NCI-H2196 (cell line): ENCODE measurements around the gene ARHGAP26.

ENCODE experiments used
- DNase-seq: peaks from one replicate; lab custom pipeline; 2025; ENCODE audit not compliant: unreplicated experiment; lab: John Stamatoyannopoulos, UW

ARHGAP26 gene

DNA sequence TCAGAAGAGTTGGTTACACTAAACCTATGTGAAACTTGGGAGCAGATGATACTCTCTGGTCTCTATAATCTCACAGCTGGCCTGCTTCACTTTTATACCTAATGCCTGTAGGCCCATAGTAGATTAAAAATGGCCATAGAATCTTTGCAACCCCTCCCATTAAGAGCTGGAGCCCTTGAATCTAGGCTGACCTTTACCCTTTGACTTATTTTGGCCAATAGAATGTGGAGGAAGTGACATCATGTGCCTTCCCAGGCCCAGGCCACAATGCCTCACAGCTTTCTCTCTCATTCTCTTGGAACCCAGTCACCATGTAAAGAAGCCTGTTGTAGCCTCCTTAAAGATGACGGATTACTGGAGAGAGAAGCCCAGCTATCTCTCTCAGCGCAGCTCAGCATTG, 382.3 kb downstream of the ARHGAP26 start:
- DNase-seq = no peak

GRCh38 chr5:143153332-143154119, 383.3 kb downstream of the ARHGAP26 start:
- peak; percentile 9 for DNase-seq

GRCh38 chr5:143154510-143155370, 384.6 kb downstream of the ARHGAP26 start:
- DNase-seq = no peak

GRCh38 chr5:143155455-143155854, 385.3 kb downstream of the ARHGAP26 start:
- no peak for DNase-seq

DNA sequence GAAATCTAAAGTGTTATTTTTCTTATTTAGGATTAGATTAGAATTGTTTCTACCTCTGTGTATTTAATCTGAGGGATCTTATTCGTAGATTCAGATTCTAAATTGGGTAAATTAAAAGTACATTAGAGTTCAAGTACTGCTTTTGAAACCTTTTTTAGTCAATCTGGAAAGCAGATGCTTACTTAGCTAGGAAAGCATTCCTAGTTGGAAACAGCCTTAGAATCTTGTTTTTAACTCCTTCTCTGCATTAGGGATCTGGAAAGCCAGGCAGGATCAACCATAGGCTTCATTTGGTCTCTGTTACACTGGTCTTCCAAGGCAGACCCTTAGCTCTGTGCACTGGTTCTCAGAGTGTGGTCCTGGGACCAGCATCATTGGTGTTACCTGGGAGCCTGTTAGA, 385.9 kb downstream of the ARHGAP26 start:
- no peak for DNase-seq

DNA sequence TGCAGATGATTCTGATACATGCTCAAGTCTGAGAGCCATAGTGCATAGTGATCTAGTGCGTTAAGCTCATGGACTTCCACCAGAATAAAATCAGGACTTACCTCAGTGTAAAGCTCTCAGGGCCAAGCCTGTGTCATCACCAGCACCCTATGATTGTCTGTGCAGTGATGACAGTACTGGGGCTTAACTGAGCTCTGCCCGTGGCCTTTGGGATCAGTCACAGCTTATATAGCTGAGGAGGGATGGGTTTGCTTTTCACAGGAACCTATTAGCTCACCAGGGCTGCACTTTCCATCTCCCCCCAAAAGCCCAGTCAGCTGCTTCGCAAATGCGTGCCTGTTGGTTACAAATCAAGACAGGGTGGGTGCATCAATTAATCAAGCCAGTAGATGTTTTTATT, 386.4 kb downstream of the ARHGAP26 start:
- no peak for DNase-seq

GRCh38 chr5:143159031-143159430, 388.9 kb downstream of the ARHGAP26 start:
- no peak for DNase-seq

GRCh38 chr5:143161885-143162540, 391.8 kb downstream of the ARHGAP26 start:
- DNase-seq = no peak

GRCh38 chr5:143162810-143163209, 392.6 kb downstream of the ARHGAP26 start:
- DNase-seq = no peak

DNA sequence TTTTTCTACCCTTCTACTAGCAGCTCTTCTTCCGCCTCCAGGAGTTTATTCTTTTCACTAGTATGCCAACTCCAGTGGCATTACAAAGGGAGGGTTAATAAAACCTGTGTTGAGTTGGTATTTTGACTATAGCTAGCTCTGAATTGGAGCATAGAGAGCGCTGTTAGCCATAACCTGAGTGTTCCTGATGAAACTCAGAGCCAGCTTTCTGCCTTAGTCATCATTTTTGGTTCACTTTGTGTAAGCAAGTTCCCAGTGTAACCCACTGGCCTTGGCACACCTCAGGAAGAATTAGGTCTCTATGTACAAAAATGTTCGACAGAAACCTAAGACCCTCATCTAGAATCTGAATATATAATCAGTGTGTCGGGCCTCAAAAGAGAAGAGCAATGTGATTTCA, 394.4 kb downstream of the ARHGAP26 start:
- no peak for DNase-seq

- no peak for DNase-seq
These were observed 395.1 kb downstream of the ARHGAP26 start for GRCh38 chr5:143165049-143165880.

DNA sequence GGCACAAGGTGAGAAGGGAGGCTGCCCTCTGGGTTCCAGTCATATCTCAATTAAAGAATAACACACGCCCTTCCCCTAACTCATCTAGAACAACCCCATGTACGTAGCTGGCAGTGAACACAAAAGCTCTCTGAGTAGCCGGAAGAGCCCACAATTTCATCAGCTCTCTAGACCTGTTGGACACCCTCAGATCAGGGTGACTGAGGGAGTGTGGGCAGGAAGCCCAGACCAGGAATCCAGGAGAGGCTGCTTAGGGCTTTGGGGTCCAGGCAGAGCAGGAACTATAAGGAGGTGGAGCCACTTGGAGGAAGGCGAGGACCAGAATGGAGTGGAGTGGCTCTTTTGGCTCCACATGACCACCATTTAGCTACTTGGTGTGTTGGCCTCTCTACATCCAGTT, 395.9 kb downstream of the ARHGAP26 start:
- no peak for DNase-seq

- no peak for DNase-seq
These were observed 396.7 kb downstream of the ARHGAP26 start for GRCh38 chr5:143166661-143167420.

DNA sequence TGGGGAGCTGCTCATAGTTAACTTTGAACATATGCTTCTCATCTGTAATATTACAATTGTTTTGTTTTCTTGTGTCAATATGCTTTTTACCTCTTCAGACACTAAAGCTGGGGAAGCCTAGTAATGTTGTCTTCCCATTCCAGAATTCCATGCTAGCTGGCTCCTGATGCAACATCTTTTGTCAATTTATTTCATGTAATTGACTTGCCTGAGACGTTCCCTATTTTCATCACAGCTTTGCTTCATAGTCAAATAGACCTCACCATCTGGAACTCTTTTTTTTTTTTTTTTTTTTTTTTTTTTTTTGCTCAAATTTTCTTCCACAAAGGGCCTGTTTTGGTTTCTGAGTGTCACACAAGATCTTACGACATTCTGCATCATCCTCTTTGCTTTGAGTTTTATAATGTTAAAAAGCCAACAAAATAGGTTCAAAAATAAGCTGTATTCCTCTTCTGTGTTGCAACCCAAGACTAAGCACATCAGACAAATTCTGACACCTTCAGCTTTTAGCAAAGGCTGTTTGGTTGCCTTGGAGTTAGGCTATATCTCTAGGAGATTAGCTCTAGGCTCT, 398.1 kb downstream of the ARHGAP26 start:
- no peak for DNase-seq

DNA sequence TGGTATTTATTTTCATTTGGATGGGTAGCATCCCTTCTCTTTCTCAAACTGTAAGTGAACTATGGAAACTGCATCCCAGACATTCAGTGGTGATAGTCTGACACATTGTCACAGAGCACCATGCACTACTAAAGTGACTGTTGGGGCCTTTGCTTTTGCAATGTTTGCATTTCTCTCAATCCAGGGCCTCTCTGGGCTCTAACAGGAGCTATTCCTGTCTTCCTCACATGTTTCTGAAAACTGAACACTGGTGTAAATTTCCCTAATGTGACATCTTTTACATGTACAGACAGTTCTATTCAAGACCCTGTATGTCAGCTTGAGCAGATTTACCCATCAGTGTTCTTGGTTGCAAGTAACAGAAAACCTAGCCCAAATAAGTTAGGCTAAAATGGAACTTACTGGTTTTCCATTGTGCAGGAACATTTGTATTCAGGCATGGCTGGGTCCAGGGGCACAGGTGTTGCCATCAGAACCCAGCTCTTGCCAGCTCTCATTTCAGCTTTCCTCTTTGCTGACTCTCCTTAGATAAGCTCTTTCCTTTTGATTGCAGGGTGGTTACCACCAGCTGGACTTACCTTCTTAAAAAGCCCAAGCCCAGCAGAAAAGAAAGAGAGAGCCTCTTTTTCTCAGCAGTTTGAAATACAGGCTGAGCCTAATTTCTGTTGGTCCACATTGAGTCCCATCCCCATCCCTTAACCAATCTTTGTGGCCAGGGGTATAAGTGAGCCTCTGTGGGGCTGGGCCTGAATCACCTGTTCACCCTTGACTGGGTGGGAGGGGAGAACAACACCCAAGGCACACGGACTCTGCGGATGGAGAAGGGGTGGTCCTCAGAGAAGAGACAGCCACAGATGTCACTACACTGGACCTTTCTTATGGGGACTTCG, 399.0 kb downstream of the ARHGAP26 start:
- DNase-seq = no peak

DNA sequence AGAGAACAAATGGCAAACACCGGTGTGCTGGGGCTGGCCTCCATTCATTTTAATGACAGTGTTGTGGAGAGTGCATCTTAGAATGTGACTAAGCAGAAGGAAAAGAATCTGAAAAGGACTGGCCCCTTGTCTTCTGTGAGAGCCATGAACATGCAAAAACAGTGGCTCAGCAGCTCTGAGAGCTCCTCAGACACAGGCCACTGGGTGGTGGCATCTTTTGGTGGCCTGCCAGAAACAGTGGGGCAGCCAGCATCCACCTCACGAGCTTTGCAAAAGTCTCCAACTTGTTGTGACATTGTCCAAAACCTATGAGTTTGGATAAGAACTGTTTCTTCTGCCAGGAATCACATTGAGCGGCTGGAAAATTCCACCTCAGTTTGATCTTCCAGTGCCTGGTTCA, 399.9 kb downstream of the ARHGAP26 start:
- DNase-seq = no peak

- no peak for DNase-seq
These were observed 400.8 kb downstream of the ARHGAP26 start for GRCh38 chr5:143170977-143171376.

GRCh38 chr5:143172739-143173138, 402.6 kb downstream of the ARHGAP26 start:
- DNase-seq = no peak
